Sigmoid colon (tissue), 7 donors: Measurements from ENCODE around the gene XIAP. TPM values are rescaled to one million over a fixed set of nuclear protein-coding genes. Genes with fewer than 3 reads are reported as not detected.

Experiments used
- DNase-seq: peaks from one replicate; pipeline ENCODE4 v3.0.0-alpha.2; 2019
- H3K27ac ChIP-seq, 4 donors: fragments of 200-600 bp; sonication (generic); one replicate each; pipeline ENCODE4 v1.5.1; 2016 to 2019; ENCODE audit warnings: mild to moderate bottlenecking in 1 of 4
- H3K27me3 ChIP-seq, 3 donors: fragments of 200-600 bp; sonication (generic); one replicate each; pipeline ENCODE4 v1.5.1; 2019; ENCODE audit warnings: mild to moderate bottlenecking in 1 of 3
- H3K36me3 ChIP-seq, 4 donors: fragments of 200-600 bp; sonication (generic); one replicate each; pipeline ENCODE4 v1.5.1; 2016 to 2019
- H3K4me1 ChIP-seq, 4 donors: fragments of 200-600 bp; sonication (generic); one replicate each; pipeline ENCODE4 v1.5.1; 2017 to 2019
- H3K4me3 ChIP-seq, 4 donors: fragments of 200-600 bp; sonication (generic); one replicate each; pipeline ENCODE4 v1.5.1; 2017 to 2019; ENCODE audit warnings: mild to moderate bottlenecking in 2 of 4, moderate library complexity in 1 of 4
- H3K9me3 ChIP-seq, 4 donors: fragments of 200-600 bp in 3 of 4; sonication (generic) in 3 of 4; one replicate each; pipeline versions ENCODE4 v1.5.1 to v1.6.1; 2013 to 2019
- EP300 ChIP-seq, 4 donors: sonication (generic); formaldehyde crosslinking; IDR thresholded peaks; one replicate each; pipeline ENCODE4 v1.6.1; 2017; ENCODE audit warnings: antibody characterized with exemption in 4 of 4
- POLR2A ChIP-seq, 2 donors: fragments of 450-650 bp; IDR thresholded peaks; one replicate each; pipeline ENCODE4 v1.6.1; 2016; ENCODE audit warnings: antibody characterized with exemption in 2 of 2, mild to moderate bottlenecking in 2 of 2, moderate library complexity in 2 of 2
- POLR2AphosphoS5 ChIP-seq, 4 donors: sonication (generic); formaldehyde crosslinking; IDR thresholded peaks; one replicate each; pipeline ENCODE4 v1.6.1; 2017; ENCODE audit warnings: antibody characterized with exemption in 4 of 4
- WGBS, 2 donors: extraction: QIAGEN DNeasy Blood & Tissue Kit; methylation state at CpG; one replicate each; pipeline ENCODE4 v1.1.7; 2013; 5-methylcytosine and 5-hydroxymethylcytosine counted together
- intact Hi-C: fragments of 100-400 bp; cut with DNase I; formaldehyde crosslinking; loops from one replicate; pipeline ENCODE4 v1.15.1; 2023
- polyA plus RNA-seq, 3 donors: library from polyadenylated mRNA; stranded (reverse); fragments of 200-250 nt; gene quantifications; one replicate each; pipeline ENCODE4 v1.2.3, GENCODE V29; 2013
- total RNA-seq, 4 donors: library from RNA; depleted of rRNA; stranded (reverse); fragments of >200 nt; gene quantifications; one replicate each; pipeline ENCODE4 v1.1.0, GENCODE V29; 2016
- TF ChIP-seq, protein P1 (sequence below), 4 experiments: fragments of 450-650 bp in 3 of 4; fragments of 200-600 bp in 1 of 4; IDR thresholded peaks; one replicate each; pipeline ENCODE4 v1.5.1; 2016 to 2019; ENCODE audit warnings: antibody characterized with exemption in 4 of 4, mild to moderate bottlenecking in 3 of 4, moderate library complexity in 2 of 4
- donor health status: healthy with polysubstance abuse.
- donor health status: Bipolar disorder and iron deficiency.
- donor health status: healthy.

The XIAP gene
- total and polyA plus RNA-seq, 7 donors: 19.2 to 42.1 (median 28.3) TPM

DNA sequence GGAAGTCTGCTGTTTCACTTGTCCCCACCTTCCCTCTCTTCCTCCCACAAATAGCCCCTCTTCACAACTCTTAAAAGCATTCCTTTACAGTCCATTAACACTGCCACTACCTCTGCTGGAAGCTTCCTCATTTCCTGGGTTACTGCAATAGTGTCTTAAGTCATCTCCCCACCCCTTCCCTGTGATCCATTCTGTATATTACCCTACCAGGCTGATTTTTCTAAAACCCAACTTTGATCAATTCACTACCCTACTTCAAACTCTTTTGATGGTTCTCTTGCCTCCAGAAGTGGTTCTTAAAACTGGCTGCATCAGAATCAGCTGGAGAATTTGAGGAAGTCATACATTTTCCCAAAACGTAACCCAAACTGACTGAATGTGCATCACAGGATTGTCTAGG lies 8.8 kb upstream of the XIAP start:
- no peak for TF ChIP-seq POLR2A (IDR thresholded peaks at IDR 0.05)
- TF ChIP-seq, protein P1, sequence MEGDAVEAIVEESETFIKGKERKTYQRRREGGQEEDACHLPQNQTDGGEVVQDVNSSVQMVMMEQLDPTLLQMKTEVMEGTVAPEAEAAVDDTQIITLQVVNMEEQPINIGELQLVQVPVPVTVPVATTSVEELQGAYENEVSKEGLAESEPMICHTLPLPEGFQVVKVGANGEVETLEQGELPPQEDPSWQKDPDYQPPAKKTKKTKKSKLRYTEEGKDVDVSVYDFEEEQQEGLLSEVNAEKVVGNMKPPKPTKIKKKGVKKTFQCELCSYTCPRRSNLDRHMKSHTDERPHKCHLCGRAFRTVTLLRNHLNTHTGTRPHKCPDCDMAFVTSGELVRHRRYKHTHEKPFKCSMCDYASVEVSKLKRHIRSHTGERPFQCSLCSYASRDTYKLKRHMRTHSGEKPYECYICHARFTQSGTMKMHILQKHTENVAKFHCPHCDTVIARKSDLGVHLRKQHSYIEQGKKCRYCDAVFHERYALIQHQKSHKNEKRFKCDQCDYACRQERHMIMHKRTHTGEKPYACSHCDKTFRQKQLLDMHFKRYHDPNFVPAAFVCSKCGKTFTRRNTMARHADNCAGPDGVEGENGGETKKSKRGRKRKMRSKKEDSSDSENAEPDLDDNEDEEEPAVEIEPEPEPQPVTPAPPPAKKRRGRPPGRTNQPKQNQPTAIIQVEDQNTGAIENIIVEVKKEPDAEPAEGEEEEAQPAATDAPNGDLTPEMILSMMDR (IDR thresholded peaks at IDR 0.05): no peak
- no peak for TF ChIP-seq EP300 (IDR thresholded peaks at IDR 0.05)
- no peak for TF ChIP-seq POLR2AphosphoS5 (IDR thresholded peaks at IDR 0.05)
- Histone ChIP-seq H3K4me3 (no peak overlapping the region), H3K4me1 (no peaks in the 10 kb centered on the region), H3K36me3 (no peaks in the 10 kb centered on the region), H3K27me3 (no peaks in the 10 kb centered on the region), H3K27ac (no peak overlapping the region), H3K9me3 (no peaks in the 10 kb centered on the region)
- intact Hi-C loops: no loop called here
- 79 to 95% methylated on average over 1 of the region's 1 CpG for whole genome bisulfite sequencing, 2 donors
- DNase-seq: no peak

DNA sequence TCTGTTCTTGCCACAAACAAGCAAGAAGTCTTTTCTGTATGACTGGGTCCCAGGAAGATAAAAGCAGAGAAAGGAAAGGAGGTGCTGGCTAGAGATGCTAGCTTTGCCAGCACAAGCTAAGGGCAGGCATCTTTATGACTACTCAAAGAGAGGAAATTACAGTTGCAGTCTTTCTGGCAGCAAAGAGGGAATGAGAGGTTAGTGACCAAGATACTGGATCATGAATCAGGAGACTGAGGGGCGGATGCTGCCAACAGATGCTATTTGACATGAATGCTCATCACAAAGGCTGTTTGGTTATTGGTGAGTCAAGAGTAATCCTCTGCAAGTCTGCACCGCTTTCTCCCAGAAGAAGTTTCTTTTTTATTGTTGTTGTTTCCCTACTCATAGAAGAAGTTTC lies 5.5 kb upstream of the XIAP start:
- no peak overlapping the region for H3K27ac ChIP-seq
- no peaks in the 10 kb centered on the region for H3K36me3 ChIP-seq
- H3K4me1 ChIP-seq: peaks cover 0 to 5% (median 0%) of the 10 kb centered on the region in 4 donors
- intact Hi-C loops: no loop called here
- no peak for TF ChIP-seq POLR2AphosphoS5 (IDR thresholded peaks at IDR 0.05)
- TF ChIP-seq POLR2A (IDR thresholded peaks at IDR 0.05): no peak
- TF ChIP-seq, protein P1 (IDR thresholded peaks at IDR 0.05): no peak
- no peak for TF ChIP-seq EP300 (IDR thresholded peaks at IDR 0.05)
- H3K27me3 ChIP-seq: no peaks in the 10 kb centered on the region
- H3K4me3 ChIP-seq: no peak overlapping the region
- DNase-seq: no peak
- H3K9me3 ChIP-seq: no peaks in the 10 kb centered on the region
- WGBS, 2 donors: 89 to 93% methylated on average over 2 of the region's 2 CpGs

DNA sequence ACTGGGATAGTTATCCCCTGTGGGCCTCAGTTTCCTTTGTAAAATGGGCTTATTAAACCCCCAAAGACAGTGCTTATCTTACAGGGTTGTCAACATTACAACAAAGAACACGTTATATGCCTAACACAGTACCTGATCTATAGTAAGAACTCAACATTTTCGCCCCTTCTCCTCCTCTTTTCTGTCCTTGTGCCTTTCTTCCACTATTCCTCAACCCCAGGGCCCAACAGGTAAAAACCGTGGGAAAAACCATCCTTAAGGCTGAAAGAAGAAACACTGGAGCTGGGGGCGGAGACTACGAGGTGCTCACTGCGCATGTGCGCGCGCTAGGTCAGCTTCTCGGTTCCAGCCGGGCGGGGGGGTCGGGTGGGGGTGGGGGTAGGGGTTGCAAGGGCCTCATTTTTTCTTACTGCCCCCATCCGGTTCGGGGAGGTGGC lies 426 bp upstream of the XIAP start:
- Histone ChIP-seq H3K27ac (peak overlapping the region; percentile 91 to 97 (median 94)), H3K9me3 (no peaks in the 10 kb centered on the region), H3K27me3 (no peaks in the 10 kb centered on the region), H3K4me3 (peak overlapping the region; percentile 46 to 72 (median 65)), H3K36me3 (no peaks in the 10 kb centered on the region), H3K4me1 (peaks cover 0 to 9% (median 0%) of the 10 kb centered on the region in 4 donors)
- TF ChIP-seq POLR2A (IDR thresholded peaks at IDR 0.05) (no peak), POLR2AphosphoS5 (IDR thresholded peaks at IDR 0.05) (no peak)
- intact Hi-C loops: no loop called here
- WGBS, 2 donors: 1% methylated on average over 15 of the region's 15 CpGs
- DNase-seq: no peak

DNA sequence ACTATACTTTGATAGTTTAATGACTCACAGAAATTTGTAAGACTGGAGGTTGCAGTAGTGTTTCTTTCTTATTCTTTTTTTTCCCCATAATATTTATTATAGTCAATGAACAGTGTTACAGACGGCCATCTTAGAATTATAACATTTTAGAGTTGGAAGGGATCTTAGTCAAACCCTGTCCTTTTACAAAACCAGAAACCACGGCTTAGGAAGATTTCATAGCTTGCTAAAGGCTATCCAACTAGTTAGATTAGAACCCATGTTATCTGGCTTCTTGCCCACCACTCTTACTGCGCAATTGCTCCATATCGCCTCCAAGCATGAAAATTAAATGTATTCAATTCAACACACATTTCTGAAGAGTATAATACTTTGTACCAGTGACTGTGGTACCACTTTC lies 1.1 kb downstream of the XIAP start:
- peak overlapping the region; percentile 91 to 97 (median 94) for H3K27ac ChIP-seq
- no peaks in the 10 kb centered on the region for H3K36me3 ChIP-seq
- DNase-seq: no peak
- H3K9me3 ChIP-seq: no peaks in the 10 kb centered on the region
- WGBS, 2 donors: 1 to 4% methylated on average over 4 of the region's 4 CpGs
- H3K4me3 ChIP-seq: peak overlapping the region; percentile 46 to 72 (median 65)
- TF ChIP-seq EP300 (IDR thresholded peaks at IDR 0.05) (no peak), POLR2AphosphoS5 (IDR thresholded peaks at IDR 0.05) (no peak), POLR2A (IDR thresholded peaks at IDR 0.05) (no peak)
- TF ChIP-seq, protein P1 (IDR thresholded peaks at IDR 0.05): no peak
- peaks cover 0 to 9% (median 0%) of the 10 kb centered on the region in 4 donors for H3K4me1 ChIP-seq
- intact Hi-C loops: no loop called here
- no peaks in the 10 kb centered on the region for H3K27me3 ChIP-seq

DNA sequence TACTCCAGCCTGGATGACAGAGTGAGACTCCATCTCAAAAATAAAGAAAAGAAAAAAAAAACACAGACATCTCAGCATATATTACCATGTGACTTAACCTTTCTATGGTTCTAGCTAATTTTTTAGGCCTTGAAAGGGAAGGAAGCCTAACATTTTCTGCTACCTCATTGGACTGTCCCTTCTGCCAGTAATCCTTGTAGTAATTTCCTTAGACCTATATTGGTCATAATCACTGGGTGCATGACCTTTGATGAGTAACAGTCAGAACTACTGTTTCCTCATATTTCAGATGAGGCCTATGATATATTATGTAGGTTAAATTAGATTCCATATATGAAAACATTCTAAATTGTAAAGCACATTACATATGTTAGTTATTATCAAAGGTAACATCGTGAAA lies 9.6 kb downstream of the XIAP start:
- Histone ChIP-seq H3K4me1 (no peaks in the 10 kb centered on the region), H3K36me3 (no peaks in the 10 kb centered on the region), H3K4me3 (no peak overlapping the region), H3K9me3 (no peaks in the 10 kb centered on the region), H3K27me3 (no peaks in the 10 kb centered on the region), H3K27ac (no peak overlapping the region)
- WGBS, 2 donors: 83 to 97% methylated on average over 1 of the region's 1 CpG
- no peak for DNase-seq
- no peak for TF ChIP-seq POLR2A (IDR thresholded peaks at IDR 0.05)
- TF ChIP-seq, protein P1 (IDR thresholded peaks at IDR 0.05): no peak
- TF ChIP-seq POLR2AphosphoS5 (IDR thresholded peaks at IDR 0.05): no peak
- TF ChIP-seq EP300 (IDR thresholded peaks at IDR 0.05): no peak
- intact Hi-C loops: no loop called here
